GM21526 (cell line): ENCODE measurements around the gene MTMR3.
"Not testable (repeated sequence)": the region's sequence is repeated elsewhere in the genome, so short reads cannot be mapped to it uniquely, and the experiment has no call there.

ENCODE experiments used
- ATAC-seq: cut with Tn5 transposase; IDR thresholded peaks from one replicate; pipeline ENCODE4 v1.9.1; 2021; ENCODE audit warnings: moderate library complexity; ENCODE audit not compliant: unreplicated experiment, low FRiP score

MTMR3 gene

DNA sequence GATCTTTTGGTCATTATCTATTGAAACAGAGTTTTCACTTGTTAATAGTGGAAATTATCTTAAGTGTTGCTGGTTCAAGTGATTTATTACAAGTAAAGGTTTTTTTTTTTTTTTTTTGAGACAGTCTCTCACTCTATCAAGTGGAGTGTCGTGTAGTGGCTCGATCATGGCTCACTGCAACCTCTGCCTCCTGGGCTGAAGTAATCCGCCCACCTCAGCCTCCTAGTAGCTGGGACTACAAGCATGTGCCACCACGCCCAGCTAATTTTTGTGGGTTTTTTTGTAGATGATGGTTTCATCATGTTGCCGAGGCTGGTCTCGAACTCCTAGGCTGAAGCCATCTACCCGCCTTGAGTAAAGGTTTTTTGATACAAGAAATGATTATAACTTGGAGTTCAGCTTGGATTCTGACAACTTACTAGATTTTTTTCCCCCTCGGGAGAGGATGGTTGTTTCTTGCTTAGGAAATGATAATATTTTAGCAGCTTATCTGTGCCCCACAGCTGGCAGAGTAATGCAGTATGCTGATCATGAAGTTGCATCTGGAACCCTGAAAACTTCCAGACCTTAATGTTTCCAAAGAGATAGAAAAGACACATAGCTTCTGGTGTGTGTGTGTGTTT is 68.9 kb downstream of the MTMR3 start:
- ATAC-seq: no peak

DNA sequence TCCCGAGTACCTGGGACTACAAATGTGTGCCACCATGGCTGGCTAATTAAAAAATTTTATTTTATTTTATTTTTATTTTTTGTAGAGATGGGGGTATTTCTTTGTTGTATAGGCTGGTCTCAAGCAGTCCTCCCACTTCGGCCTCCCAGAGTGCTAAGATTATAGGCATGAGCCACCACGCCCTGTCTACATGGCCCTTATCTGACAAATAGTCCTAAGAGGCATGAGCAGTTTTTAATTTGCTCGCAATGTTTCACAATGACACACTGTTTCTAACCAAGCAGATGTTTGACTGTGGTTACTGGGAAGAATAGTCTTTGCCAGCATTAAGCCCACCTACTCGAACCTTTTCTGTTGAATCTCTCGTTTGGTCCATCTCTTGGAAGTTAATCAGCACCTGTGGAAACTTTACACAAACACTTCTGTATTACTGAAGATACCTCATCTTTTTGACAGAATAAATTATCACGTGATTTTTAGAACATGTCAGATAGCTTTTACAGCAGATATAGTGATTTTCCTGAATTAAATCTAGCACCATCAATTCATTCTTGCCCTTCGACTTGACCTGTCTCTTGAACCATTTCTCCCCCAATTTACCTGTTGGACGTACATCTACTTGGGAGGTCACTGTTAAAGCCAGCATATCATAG is 71.4 kb downstream of the MTMR3 start:
- ATAC-seq: no peak

DNA sequence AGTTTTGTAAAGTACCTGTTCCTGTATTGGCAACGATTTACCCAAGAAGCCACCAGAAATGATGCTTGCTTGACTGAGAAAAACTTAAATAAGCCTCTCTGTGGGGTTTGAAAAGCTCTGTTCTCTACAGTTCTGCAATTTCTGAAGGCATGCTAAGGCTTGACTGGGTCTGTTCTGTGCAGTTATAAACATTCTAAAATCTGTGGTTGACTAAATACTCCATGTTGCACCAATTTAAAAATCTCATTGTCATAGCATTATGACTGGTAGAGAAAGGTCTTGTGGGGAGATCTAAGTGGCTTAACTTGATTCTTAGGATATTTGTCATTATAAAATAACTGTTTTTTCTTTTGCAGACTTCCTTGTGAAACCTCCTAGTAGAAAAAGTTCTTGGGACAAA is 73.7 kb downstream of the MTMR3 start:
- ATAC-seq: no peak

DNA sequence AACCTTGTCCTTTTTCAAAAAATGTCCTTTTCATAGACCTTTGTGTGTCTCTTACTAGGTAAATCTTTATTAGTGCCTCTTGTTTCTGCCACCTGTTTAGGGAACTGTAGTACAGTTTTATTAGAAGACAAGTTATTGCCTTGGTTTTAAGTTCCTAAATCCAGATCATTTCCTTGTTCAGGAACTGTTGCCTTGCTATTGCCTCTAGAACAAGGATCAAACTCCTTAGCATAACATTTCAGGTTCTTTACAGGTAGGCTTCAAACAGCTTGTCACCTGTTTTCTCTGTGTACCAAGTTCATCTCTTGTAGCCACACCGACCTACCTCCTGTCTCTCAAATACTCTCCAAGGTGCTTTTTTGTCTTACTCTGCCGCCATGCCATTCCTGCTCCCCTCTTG is 75.2 kb downstream of the MTMR3 start:
- no peak for ATAC-seq

DNA sequence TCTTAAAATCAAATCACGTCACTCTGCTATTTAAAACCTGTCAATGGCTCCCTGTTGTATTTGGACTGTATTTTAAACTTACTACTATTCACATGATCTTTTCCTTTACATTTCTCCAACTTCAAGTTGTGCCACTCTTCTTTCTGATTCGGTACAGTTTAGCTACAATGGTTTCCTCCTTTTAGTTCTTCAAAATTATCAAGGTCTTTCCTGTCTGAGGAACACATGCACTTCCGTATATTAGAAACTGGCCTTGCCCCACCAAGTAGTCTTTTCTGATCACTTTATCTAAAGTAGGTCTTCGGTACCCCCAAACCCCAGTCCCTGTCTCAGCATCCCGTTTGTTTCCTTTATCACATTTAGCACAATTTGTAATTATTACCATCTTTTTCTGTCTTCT is 81.8 kb downstream of the MTMR3 start:
- no peak for ATAC-seq

DNA sequence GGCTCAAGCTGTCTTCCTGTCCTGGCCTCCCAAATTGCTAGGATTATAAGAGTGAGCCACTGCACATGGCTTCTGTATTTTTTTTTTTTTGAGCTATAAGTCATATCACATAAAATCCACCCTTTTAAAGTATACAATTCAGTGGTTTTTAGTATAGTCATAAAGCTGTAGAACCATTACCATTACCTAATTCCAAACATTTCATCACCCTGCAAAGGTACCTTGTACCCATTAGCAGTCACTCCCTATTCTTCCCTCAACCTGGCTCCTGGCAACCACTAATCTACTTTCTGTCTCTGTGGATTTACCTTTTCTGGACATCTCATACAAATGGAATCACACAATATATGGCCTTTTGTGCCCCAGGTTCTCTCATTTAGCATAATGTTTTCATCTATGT is 84.5 kb downstream of the MTMR3 start:
- ATAC-seq: no peak

GRCh38 chr22:29971607-29972006 is 88.6 kb downstream of the MTMR3 start:
- ATAC-seq: no peak

GRCh38 chr22:29972121-29972520 is 89.1 kb downstream of the MTMR3 start:
- no peak for ATAC-seq

GRCh38 chr22:29973269-29973668 is 90.3 kb downstream of the MTMR3 start:
- ATAC-seq: no peak

- not testable (repeated sequence) for ATAC-seq
Measured at GRCh38 chr22:29973680-29974079, 90.7 kb downstream of the MTMR3 start.

DNA sequence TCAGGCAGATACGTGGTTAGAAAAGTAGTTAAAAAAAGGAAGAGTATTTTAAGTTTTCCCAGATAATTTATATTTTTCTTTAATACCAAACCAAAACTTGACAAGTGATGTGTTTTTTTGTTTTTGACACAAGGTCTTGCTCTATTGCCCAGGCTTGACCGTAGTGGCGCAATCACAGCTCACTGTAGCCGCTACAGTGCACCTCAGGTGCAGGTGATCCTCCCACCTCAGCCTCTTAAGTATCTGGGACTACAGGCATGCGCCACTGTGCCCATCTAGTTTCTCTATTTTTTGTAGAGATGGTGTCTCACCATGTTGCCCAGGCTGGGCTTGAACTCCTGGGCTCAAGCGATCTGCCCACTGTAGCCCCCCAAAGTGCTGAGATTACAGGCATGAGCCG is 92.5 kb downstream of the MTMR3 start:
- no peak for ATAC-seq

- ATAC-seq: no peak
Measured at GRCh38 chr22:29977107-29977506, 94.1 kb downstream of the MTMR3 start.

- ATAC-seq: no peak
Measured at GRCh38 chr22:29979777-29980321, 96.9 kb downstream of the MTMR3 start.

DNA sequence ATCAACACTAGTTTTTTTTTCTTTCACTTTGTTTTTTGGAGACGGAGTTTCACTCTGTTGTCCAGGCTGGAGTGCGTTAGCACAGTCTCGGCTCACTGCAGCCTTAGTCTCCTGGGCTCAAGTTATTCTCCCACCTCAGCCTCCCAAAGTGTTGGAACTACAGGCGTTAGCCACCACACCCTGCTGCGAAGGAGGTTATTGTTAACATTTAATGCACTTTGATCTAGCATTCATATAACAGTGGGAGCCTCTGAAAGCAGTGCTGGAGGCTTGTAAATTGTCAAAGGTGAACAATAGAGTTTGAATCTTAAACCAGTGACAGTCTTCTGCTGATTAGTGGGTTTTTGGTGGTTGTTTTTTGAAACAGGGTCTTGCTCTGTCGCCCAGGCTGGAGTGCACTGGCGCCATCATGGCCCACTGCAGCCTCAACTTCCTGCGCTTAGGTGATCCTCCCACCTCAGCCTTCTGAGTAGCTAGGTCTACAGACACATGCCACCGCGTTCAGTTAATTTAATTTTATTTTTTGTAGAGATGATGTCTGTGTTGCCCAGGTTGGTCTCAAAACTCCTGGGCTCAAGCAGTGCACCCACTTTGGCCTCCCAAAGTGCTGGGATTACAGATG is 100.4 kb downstream of the MTMR3 start:
- ATAC-seq: no peak

- no peak for ATAC-seq
Measured at GRCh38 chr22:29985912-29986311, 102.9 kb downstream of the MTMR3 start.

DNA sequence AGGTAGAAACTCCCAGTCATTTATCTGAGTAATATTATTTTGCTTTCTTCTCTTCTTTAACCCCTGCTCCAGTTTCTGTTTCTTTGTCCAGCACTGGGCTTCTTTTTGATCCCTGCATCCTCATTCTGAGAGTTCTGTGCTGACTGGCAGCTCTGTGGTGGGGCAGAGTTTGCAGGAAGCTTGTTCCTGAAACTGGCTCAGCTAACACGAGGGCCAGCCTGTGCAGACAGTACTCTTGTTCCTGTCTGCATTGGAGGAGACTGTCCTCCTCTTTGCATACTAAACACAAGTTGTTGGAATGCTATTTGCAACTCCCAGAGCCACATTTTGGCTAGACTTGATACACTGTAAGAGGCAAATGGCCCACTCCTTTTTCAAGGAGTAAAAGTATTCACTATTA is 104.2 kb downstream of the MTMR3 start:
- no peak for ATAC-seq

DNA sequence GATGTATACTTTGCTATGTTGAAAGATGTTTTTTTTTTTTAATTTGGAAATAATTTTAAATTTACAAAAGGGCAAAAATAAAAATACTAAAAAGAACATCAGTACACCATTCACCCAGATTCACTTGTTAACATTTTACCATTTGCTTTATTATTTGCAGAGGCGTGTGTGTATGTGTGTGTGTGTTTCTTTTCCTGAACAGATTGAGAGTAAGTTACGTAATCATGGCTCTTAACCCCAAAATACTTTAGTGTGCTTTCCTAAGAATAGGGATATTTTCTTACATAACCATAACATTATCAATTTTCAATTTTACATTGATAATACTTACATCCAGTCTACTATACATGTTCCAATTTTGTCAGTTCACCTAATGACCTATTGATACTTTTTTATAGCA is 105.7 kb downstream of the MTMR3 start:
- ATAC-seq: no peak

DNA sequence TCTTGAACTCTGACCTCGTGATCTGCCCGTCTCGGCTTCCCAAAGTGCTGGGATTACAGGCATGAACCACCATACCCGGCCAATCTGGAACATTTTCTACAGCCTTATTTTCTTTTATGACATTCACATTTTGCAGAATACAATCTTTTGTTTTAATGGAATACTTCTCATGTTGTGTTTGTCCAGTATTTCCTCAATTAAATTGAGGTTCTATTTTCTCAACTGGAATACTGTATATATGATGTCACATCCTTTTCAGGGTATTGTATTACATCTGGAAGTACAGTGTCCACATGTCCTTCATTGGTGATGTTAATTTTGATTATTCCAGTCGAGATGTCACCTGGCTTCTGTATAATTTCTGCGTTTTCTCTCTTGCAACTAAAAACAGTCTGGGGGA is 106.5 kb downstream of the MTMR3 start:
- no peak for ATAC-seq

- ATAC-seq: no peak
Measured at GRCh38 chr22:29992341-29993275, 109.6 kb downstream of the MTMR3 start.

GRCh38 chr22:29994027-29994715 is 111.2 kb downstream of the MTMR3 start:
- ATAC-seq: no peak
